Omental fat pad (tissue), 4 donors: Measurements from ENCODE around the gene UGT2B17. TPM values are rescaled to one million over a fixed set of nuclear protein-coding genes. Genes with fewer than 3 reads are reported as not detected.
"Not testable (repeated sequence)": the region's sequence is repeated elsewhere in the genome, so short reads cannot be mapped to it uniquely, and the experiment has no call there.

Experiments
- ATAC-seq: fragments of 150-250 bp; one replicate; pipeline ENCODE4 v1.9.1; 2016; ENCODE audit warnings: mild to moderate bottlenecking, moderate library complexity; ENCODE audit not compliant: low FRiP score
- DNase-seq: peaks from one replicate; pipeline ENCODE4 v3.0.0-alpha.2; 2019; ENCODE audit warnings: low spot score
- CTCF ChIP-seq, 3 donors: fragments of 450-650 bp; IDR thresholded peaks; one replicate each; pipeline ENCODE4 v1.5.1; 2016 to 2017; ENCODE audit warnings: antibody characterized with exemption in 3 of 3, mild to moderate bottlenecking in 3 of 3, moderate library complexity in 2 of 3
- total RNA-seq, 4 donors: library from RNA; depleted of rRNA; stranded (reverse); fragments of >200 nt; gene quantifications; one replicate each; pipeline ENCODE4 v1.1.0, GENCODE V29; 2016

UGT2B17 gene
- total RNA-seq, 4 donors from 2014 or later: not detected

DNA sequence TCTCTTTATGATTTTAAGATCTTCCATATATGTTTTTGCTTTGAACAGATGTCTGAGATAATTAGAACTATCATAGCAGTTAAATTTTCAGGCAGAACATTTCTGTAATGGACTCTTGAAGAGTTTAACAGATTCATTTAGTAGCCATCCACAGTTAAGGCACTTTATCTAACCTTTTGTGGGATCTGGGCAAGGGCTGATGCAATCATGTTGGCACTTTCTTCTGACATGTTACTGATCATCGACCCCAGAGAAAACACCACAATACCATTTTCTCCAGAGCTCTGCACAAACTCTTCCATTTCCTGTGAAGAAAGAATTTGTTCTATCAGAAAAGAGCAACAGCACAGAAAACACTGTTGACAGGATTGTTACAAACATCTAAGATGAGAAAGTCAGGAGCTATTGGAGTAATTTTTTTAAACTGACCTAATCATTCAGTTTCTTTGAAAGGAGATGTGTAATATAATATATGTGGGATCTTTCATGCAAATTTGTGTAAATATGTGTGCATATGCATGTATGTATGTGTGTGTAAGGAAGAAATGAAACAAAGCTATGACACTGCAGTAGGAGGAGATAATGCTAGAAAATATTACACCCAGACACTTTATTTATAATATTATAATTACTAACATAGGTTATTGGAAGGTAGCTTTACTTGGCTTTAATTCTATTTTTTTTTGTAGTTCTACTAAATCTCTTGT is 15.6 kb downstream of the UGT2B17 start:
- not testable (repeated sequence) for DNase-seq, ATAC-seq

DNA sequence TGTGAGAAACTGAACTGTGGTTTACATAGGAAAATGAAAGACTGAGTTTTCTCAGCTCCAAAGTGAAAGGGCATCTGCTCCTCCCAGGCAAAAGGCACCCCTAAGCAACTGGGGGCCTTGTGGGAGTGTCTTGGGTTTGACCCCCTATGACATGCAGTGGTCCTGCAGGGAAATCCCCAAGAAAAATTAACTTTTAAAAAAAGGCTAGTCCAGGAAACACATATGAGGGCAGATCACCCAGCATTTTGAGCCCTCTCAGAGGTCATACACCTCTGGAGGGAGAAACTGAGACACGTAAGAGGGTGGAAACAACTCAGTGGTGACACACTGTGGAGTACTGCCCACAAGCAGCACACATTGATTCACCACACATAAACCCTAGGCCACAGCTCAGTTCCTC is 22.3 kb downstream of the UGT2B17 start:
- ATAC-seq, DNase-seq: not testable (repeated sequence)

GRCh38 chr4:68552818-68553811 is 23.0 kb downstream of the UGT2B17 start:
- DNase-seq, ATAC-seq: not testable (repeated sequence)

DNA sequence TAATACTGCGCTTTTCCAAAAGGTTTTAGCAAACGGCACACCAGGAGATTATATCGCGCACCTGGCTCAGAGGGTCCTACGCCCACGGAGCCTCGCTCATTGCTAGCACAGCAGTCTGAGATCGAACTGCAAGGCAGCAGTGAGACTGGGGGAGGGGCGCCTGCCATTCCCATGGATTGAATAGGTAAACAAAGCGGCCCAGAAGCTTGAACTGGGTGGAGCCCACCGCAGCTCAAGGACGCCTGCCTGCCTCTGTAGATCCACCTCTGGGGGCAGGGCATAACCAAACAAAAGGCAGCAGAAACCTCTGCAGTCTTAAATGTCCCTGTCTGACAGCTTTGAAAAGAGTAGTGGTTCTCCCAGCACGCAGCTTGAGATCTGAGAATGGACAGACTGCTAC is 33.4 kb downstream of the UGT2B17 start:
- DNase-seq, ATAC-seq: not testable (repeated sequence)

DNA sequence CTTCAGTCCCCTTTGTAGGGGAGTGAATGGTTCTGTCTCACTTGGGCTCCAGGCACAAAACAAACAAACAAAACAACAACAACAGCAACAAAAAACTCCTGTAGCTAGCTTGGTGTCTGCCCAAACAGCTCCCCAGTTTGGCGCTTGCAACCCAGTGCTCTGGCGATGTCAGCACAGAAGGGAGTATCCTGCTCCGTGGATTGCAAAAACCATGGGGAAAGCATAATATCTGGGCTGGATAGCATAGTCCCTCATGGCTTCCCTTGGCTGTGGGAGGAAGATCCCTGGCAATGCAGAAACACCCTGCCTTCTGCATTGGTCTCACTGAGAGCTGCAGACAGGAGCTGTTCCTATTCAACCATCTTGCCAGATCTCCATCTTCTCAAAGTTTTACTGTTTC is 39.7 kb downstream of the UGT2B17 start:
- no peak for TF ChIP-seq CTCF (IDR thresholded peaks at IDR 0.05)
- ATAC-seq: no peak

DNA sequence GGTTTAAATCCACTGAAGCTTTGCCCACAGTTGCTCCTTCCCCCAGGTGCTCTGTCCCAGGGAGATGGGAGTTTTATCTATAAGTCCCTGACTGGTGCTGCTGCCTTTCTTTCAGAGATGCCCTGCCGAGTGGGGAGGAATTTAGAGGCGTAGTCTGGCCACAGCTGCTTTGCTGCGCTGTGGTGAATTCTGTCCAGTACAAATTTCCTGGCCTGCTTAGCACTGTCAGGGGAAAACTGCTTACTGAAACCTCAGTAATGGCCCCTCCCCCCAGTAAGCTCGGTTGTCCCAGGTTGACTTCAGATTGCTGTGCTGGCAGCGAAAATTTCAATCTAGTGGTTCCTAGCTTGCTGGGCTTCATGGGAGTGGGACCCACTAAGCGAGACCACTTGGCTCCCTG is 40.1 kb downstream of the UGT2B17 start:
- no peak for TF ChIP-seq CTCF (IDR thresholded peaks at IDR 0.05)
- no peak for ATAC-seq
- DNase-seq: no peak

More for the DNA sequence above, 39.7 kb downstream of the UGT2B17 start:
- DNase-seq: no peak

DNA sequence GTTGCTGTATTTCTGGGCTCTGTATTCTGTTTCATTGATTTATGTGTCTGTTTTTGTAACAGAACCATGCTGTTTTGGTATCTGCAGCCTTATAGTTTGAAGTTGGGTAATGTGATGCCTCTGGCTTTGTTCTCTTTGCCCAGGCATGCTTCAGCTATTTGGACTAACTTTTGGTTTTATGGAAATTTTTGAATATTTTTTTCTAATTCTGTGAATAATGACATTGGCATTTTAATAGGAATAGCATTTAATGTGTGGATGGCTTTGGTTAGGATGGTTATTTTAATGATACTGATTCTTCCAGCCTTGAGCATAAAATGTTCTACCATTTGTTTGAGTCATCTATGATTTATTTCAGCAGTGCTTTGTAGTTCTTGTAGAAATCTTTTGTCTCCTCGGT is 53.9 kb downstream of the UGT2B17 start:
- not testable (repeated sequence) for DNase-seq, ATAC-seq

DNA sequence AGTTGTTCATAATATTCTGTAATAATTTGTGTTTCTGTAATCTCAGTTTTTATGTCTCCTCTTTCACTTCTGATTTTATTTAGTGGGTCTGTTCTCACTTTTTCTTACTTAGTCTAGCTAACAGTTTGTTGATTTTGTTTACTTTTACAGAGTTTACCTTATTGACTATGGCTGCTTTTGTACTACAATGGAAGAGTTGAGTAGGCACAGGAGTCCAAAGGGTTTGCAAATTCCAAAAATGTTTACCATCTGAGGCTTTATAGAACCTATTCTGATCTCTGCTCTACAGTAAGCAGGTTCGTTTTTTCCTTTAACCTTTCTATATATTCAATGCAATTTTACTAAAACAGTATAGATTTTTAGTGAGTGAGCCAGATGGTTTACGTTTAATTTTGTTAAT is 55.1 kb downstream of the UGT2B17 start:
- no peak for ATAC-seq
- TF ChIP-seq CTCF (IDR thresholded peaks at IDR 0.05): no peak
- no peak for DNase-seq

- ATAC-seq: no peak
- no peak for TF ChIP-seq CTCF (IDR thresholded peaks at IDR 0.05)
- no peak for DNase-seq
Measured at GRCh38 chr4:68518889-68519288, 57.2 kb downstream of the UGT2B17 start.

DNA sequence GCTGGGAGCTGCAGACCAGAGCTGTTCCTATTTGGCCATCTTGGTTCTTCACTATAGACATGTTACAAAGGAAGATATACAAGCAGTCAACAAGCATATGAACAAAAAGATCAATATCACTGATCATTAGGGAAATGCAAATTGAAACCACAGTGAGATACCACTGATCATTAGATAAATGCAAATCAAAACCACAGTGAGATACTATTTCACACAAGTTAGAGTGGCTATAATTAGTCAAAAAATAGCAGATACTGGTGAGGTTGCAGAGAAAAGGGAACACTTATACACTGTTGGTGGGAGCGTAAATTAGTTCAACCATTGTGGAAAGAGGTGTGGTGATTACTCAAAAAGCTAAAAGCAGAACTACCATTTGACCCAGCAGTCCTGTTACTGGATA is 70.7 kb downstream of the UGT2B17 start:
- DNase-seq, ATAC-seq: not testable (repeated sequence)

DNA sequence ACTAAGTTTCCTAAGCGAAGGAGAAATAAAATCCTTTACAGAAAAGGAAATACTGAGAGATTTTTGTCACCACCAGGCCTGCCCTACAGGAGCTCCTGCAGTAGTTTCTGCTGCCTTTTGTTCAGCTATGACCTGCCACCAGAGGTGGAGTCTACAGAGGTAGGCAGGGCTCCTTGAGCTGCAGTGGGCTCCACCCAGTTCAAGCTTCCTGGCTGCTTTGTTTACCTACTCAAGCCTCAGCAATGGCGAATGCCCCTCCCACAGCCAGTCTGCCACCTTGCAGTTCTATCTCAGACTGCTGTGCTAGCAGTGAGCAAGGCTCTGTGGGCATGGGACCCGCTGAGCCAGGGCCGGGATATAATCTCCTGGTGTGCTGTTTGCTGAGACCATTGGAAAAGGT is 71.3 kb downstream of the UGT2B17 start:
- not testable (repeated sequence) for ATAC-seq, DNase-seq

DNA sequence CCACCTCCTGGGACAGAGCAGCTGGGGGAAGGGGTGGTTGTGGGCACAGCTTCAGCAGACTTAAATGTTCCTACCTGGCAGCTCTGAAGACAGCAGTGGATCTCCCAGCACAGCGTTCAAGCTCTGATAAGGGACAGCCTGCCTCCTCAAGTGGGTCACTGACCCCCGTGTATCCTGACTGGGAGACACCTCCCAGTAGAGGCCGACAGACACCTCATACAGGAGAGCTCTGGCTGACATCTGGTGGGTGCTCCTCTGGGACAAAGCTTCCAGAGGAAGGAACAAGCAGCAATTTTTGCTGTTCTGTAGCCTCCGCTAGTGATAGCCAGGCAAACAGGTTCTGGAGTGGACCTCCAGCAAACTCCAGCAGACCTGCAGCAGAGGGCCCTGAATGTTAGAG is 72.7 kb downstream of the UGT2B17 start:
- not testable (repeated sequence) for DNase-seq, ATAC-seq
